ENCODE results near the gene ABCA13.

DNA sequence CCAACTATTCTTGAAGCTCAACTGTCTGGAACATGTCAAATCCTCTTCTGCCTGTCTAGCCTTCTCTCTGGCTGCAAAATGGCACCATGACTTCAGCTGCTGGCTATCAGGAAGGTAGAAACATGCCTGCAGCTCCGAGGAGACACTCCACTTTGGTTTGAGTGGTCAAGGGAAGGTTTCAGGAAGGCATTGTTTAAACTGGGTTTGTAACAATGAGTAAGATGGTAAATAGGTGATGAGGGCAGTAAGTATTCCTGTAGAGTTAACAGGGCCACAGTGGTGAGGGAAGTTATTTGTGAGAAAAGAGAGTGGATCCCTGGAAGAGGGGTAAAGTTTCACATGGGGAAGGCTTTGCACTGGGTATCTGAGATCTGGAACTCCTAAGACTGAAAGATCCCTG lies 231.5 kb downstream of the ABCA13 start:
- TF ChIP-seq CTCF (optimal IDR thresholded peaks at IDR 0.05 in 1 of 3, IDR thresholded peaks at IDR 0.05 in 1 of 3, conservative IDR thresholded peaks at IDR 0.05 in 1 of 3; ENCODE audit: extremely low read depth in 1 of 3, insufficient read depth in 2 of 3, low read length in 3 of 3), result no peak
- no peak for TF ChIP-seq EZH2 (IDR thresholded peaks at IDR 0.05; ENCODE audit: low read length)
